ENCODE measurements around the gene RSBN1. TPM values are rescaled to one million over a fixed set of nuclear protein-coding genes. Genes with fewer than 3 reads are reported as not detected.
"Not testable (repeated sequence)": the region's sequence is repeated elsewhere in the genome, so short reads cannot be mapped to it uniquely, and the experiment has no call there.

The RSBN1 gene
- total RNA-seq, 1 experiment from 2014 or later, result 13.6 TPM

GRCh38 chr1:113753333-113753732 is 58.9 kb downstream of the RSBN1 start:
- DNase-seq (ENCODE audit: low spot score); in situ Hi-C loops (cut with HindIII; ENCODE audit: low sequenced_read_pairs): not testable (repeated sequence)

GRCh38 chr1:113751516-113751915 is 60.8 kb downstream of the RSBN1 start:
- no peak for DNase-seq (ENCODE audit: low spot score)
- in situ Hi-C loops (cut with HindIII; ENCODE audit: low sequenced_read_pairs), result no loop called here

GRCh38 chr1:113751114-113751513 is 61.2 kb downstream of the RSBN1 start:
- no peak for DNase-seq (ENCODE audit: low spot score)

GRCh38 chr1:113749402-113749801 is 62.9 kb downstream of the RSBN1 start:
- in situ Hi-C loops (cut with HindIII; ENCODE audit: low sequenced_read_pairs), result no loop called here
- DNase-seq (ENCODE audit: low spot score), result no peak

More at GRCh38 chr1:113751114-113751513, 61.2 kb downstream of the RSBN1 start:
- in situ Hi-C loops (cut with HindIII; ENCODE audit: low sequenced_read_pairs), result no loop called here

GRCh38 chr1:113747376-113747775 is 64.9 kb downstream of the RSBN1 start:
- in situ Hi-C loops (cut with HindIII; ENCODE audit: low sequenced_read_pairs), result no loop called here
- DNase-seq (ENCODE audit: low spot score), result no peak

- in situ Hi-C loops (cut with HindIII; ENCODE audit: low sequenced_read_pairs), result no loop called here
- DNase-seq (ENCODE audit: low spot score), result no peak
These were observed 66.9 kb downstream of the RSBN1 start for GRCh38 chr1:113745425-113745824.

GRCh38 chr1:113744114-113744513 is 68.2 kb downstream of the RSBN1 start:
- in situ Hi-C loops (cut with HindIII; ENCODE audit: low sequenced_read_pairs), result no loop called here
- DNase-seq (ENCODE audit: low spot score), result no peak

- no peak for DNase-seq (ENCODE audit: low spot score)
- in situ Hi-C loops (cut with HindIII; ENCODE audit: low sequenced_read_pairs), result no loop called here
These were observed 69.8 kb downstream of the RSBN1 start for GRCh38 chr1:113742515-113742914.

GRCh38 chr1:113734357-113735055 is 77.8 kb downstream of the RSBN1 start:
- DNase-seq (ENCODE audit: low spot score), result no peak
- in situ Hi-C loops (cut with HindIII; ENCODE audit: low sequenced_read_pairs), result no loop called here

- in situ Hi-C loops (cut with HindIII; ENCODE audit: low sequenced_read_pairs), result no loop called here
- no peak for DNase-seq (ENCODE audit: low spot score)
These were observed 79.5 kb downstream of the RSBN1 start for GRCh38 chr1:113732802-113733201.

- in situ Hi-C loops (cut with HindIII; ENCODE audit: low sequenced_read_pairs), result no loop called here
- DNase-seq (ENCODE audit: low spot score), result no peak
These were observed 91.3 kb downstream of the RSBN1 start for GRCh38 chr1:113721010-113721409.

GRCh38 chr1:113718621-113719020 is 93.7 kb downstream of the RSBN1 start:
- DNase-seq (ENCODE audit: low spot score); in situ Hi-C loops (cut with HindIII; ENCODE audit: low sequenced_read_pairs): not testable (repeated sequence)

- in situ Hi-C loops (cut with HindIII; ENCODE audit: low sequenced_read_pairs); DNase-seq (ENCODE audit: low spot score): not testable (repeated sequence)
These were observed 94.8 kb downstream of the RSBN1 start for GRCh38 chr1:113717506-113717905.

- no peak for DNase-seq (ENCODE audit: low spot score)
- in situ Hi-C loops (cut with HindIII; ENCODE audit: low sequenced_read_pairs), result no loop called here
These were observed 97.5 kb downstream of the RSBN1 start for GRCh38 chr1:113714606-113715269.

Other genes starting within 250 kb of the RSBN1 start
- gene PHTF1, start 53.0 kb downstream of the RSBN1 start, total RNA-seq (2014; rRNA removed; shearing (Covaris generic)), result 15.5 and 27.1 TPM in 2 replicates
- not detected in 2 replicates for gene PTPN22, start 59.2 kb upstream of the RSBN1 start, total RNA-seq (2014; rRNA removed; shearing (Covaris generic))
- gene BCL2L15, start 75.1 kb upstream of the RSBN1 start, total RNA-seq (2014; rRNA removed; shearing (Covaris generic)), result 0.64 TPM in 1 of 2 replicates, not detected in the other
- 4.1 and 5.6 TPM in 2 replicates for gene AP4B1, start 92.3 kb upstream of the RSBN1 start, total RNA-seq (2014; rRNA removed; shearing (Covaris generic))
- 12.3 and 13.1 TPM in 2 replicates for gene DCLRE1B, start 92.8 kb upstream of the RSBN1 start, total RNA-seq (2014; rRNA removed; shearing (Covaris generic))
- 11.3 and 13.1 TPM in 2 replicates for gene HIPK1, start 116.8 kb upstream of the RSBN1 start, total RNA-seq (2014; rRNA removed; shearing (Covaris generic))
- 0.31 and 0.49 TPM in 2 replicates for gene OLFML3, start 167.0 kb upstream of the RSBN1 start, total RNA-seq (2014; rRNA removed; shearing (Covaris generic))

All from G401 (cell line).